K562 (cell line): Measurements from ENCODE around the gene DNAJC11. TPM values are rescaled to one million over a fixed set of nuclear protein-coding genes. Genes with fewer than 3 reads are reported as not detected.

Source experiments
- ASH1L ChIP-seq: fragments of 450-650 bp; IDR thresholded peaks from 2 replicates; pipeline ENCODE4 v1.6.1; 2018; ENCODE audit warnings: borderline replicate concordance, mild to moderate bottlenecking, low read depth; ENCODE audit not compliant: partially characterized antibody
- KAT7 ChIP-seq: sonication (generic); formaldehyde crosslinking; IDR thresholded peaks from 2 replicates; pipeline ENCODE4 v1.8.0; 2022; ENCODE audit warnings: missing genetic modification reagents, mild to moderate bottlenecking, borderline replicate concordance
- KDM5B ChIP-seq: fragments of 200-600 bp; sonication (generic); IDR thresholded peaks from 2 replicates; pipeline ENCODE4 v1.6.1; 2012; ENCODE audit warnings: low read depth, mild to moderate bottlenecking, moderate library complexity, low read length, control low read depth, inconsistent platforms; ENCODE audit not compliant: insufficient replicate concordance
- MTF1 ChIP-seq: fragments of 250-450 bp; sonication (Bioruptor Pico); IDR thresholded peaks from 2 replicates; pipeline ENCODE4 v1.9.0; 2021; ENCODE audit warnings: moderate library complexity, mild to moderate bottlenecking, inconsistent platforms, borderline replicate concordance
- MYC ChIP-seq, 2 experiments: fragments of 250-450 bp in 1 of 2; sonication (Bioruptor Pico) in 1 of 2; IDR thresholded peaks; 2 replicates each; pipeline versions ENCODE4 v1.5.1 to v1.6.1; 2012 to 2021; ENCODE audit warnings: low read depth in 2 of 2, borderline replicate concordance in 1 of 2, improper control_type of control experiment in 1 of 2, low read length in 1 of 2, mild to moderate bottlenecking in 1 of 2, moderate library complexity in 1 of 2
- NCOA1 ChIP-seq: fragments of 450-650 bp; IDR thresholded peaks from 2 replicates; pipeline ENCODE4 v1.6.1; 2016; ENCODE audit warnings: low read depth
- PHF8 ChIP-seq: fragments of 200-600 bp; sonication (generic); IDR thresholded peaks from 2 replicates; pipeline ENCODE4 v1.6.1; 2012; ENCODE audit warnings: mixed run types, mild to moderate bottlenecking, inconsistent platforms, low read length, moderate library complexity, borderline replicate concordance
- TCF3 ChIP-seq: sonication (generic); formaldehyde crosslinking; IDR thresholded peaks from 2 replicates; pipeline ENCODE4 v1.4.0; 2020; ENCODE audit warnings: mild to moderate bottlenecking, missing genetic modification reagents
- TRIM24 ChIP-seq, 2 experiments: fragments of 450-650 bp; IDR thresholded peaks; 2 replicates each; pipeline ENCODE4 v1.6.1; 2016
- ZBTB1 ChIP-seq: sonication (generic); formaldehyde crosslinking; IDR thresholded peaks from 2 replicates; pipeline ENCODE4 v1.8.1; 2023; ENCODE audit warnings: missing genetic modification reagents, low read depth, mild to moderate bottlenecking, borderline replicate concordance
- ZNF23 ChIP-seq: fragments of 250-450 bp; sonication (Bioruptor Pico); IDR thresholded peaks from 2 replicates; pipeline ENCODE4 v1.4.0; 2020; ENCODE audit warnings: mild to moderate bottlenecking
- polyA plus RNA-seq, 8 experiments: library from polyadenylated mRNA; depleted of rRNA in 4 of 8; stranded (reverse) in 5 of 8; unstranded in 3 of 8; fragments of >200 nt; fragmentation: Nextera tagmentation in 2 of 8; fragmentation: Illumina TruSeq in 1 of 8; extraction: Ambion mirVana in 2 of 8; extraction: Trizol in 1 of 8; gene quantifications; 2 replicates each; pipeline versions ENCODE4 v1.2.1 to v1.2.3, GENCODE V29; 2011 to 2014; ENCODE audit warnings: inconsistent platforms in 1 of 8, missing spikeins in 1 of 8
- total RNA-seq, 7 experiments: library from RNA; depleted of rRNA in 6 of 7; stranded (reverse); fragments of >200 nt in 6 of 7; fragmentation: Illumina TruSeq in 2 of 7; extraction: Trizol in 2 of 7; gene quantifications; 2 replicates each; pipeline versions ENCODE4 v1.2.1 to v1.2.3, GENCODE V29; 2011 to 2021; ENCODE audit warnings: low replicate concordance in 1 of 7
- TF ChIP-seq, protein P1 (sequence below): sonication (generic); formaldehyde crosslinking; IDR thresholded peaks from 2 replicates; pipeline ENCODE4 v1.8.0; 2022; ENCODE audit warnings: mild to moderate bottlenecking, missing genetic modification reagents
- TF ChIP-seq, protein P2 (sequence below), 2 experiments: fragments of 450-650 bp; formaldehyde crosslinking in 1 of 2; IDR thresholded peaks; 2 replicates each; pipeline versions ENCODE4 v1.4.0 to v1.6.1; 2014 to 2020; ENCODE audit warnings: mild to moderate bottlenecking in 2 of 2, borderline replicate concordance in 1 of 2, low read depth in 1 of 2
- TF ChIP-seq, protein P3 (sequence below): fragments of 250-450 bp; sonication (Bioruptor Pico); IDR thresholded peaks from 2 replicates; pipeline ENCODE4 v1.4.0; 2020; ENCODE audit warnings: borderline replicate concordance

DNAJC11 gene
- total and polyA plus RNA-seq, 9 of the 15 experiments (the other 6 are each of a cell fraction or from before 2014, with no cell fraction given), result 14.1 to 123 (median 76.6) TPM

DNA sequence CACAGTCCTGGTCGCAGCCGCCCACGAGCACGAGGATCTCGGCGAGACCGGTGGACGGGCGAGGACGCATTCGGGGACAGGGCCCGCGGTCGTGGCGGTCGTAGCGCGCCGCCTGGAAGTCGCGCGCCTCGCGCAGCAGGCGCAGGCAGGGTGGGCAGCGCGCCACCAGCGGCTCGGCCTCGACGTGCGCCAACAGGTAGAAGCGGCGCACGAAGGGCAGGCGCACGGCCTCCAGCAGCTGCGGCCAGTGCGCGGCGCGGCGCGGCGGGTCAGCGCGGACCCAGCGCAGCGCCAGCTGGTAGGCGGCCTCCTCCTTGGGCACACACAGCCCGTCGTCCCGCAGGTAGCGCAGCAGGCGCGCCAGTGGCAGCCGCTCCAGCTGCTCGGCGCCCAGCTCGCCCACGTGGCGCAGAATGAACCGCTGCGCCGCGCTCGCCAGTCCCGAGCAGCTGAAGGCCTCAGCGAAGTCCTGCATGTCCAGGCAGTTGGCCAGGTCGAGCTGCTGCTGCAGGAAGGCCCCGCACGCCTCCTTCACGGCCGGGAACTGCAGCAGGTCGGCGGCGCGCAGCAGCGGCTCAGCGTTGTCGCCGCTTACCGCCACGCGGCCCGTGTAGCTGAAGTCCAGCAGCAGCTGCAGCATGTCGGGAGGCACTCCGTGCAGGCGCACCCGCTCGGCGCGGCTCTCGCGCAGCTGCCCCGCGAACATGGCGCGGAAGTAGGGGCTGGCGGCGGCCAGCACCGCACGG lies 99.5 kb downstream of the DNAJC11 start (continued):
- TF ChIP-seq MTF1 (CRISPR knock-in tag), result no peak
- TF ChIP-seq, protein P1, sequence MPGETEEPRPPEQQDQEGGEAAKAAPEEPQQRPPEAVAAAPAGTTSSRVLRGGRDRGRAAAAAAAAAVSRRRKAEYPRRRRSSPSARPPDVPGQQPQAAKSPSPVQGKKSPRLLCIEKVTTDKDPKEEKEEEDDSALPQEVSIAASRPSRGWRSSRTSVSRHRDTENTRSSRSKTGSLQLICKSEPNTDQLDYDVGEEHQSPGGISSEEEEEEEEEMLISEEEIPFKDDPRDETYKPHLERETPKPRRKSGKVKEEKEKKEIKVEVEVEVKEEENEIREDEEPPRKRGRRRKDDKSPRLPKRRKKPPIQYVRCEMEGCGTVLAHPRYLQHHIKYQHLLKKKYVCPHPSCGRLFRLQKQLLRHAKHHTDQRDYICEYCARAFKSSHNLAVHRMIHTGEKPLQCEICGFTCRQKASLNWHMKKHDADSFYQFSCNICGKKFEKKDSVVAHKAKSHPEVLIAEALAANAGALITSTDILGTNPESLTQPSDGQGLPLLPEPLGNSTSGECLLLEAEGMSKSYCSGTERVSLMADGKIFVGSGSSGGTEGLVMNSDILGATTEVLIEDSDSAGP (CRISPR knock-in tag), result peak; percentile 45; the same call in 1 of the 2 replicates
- peak; percentile 41; the same call in 1 of the 2 replicates for TF ChIP-seq PHF8
- TF ChIP-seq TRIM24 (IDR thresholded peaks at IDR 0.05), result no peak
- no peak for TF ChIP-seq ZNF23 (CRISPR knock-in tag)
- TF ChIP-seq, protein P2, sequence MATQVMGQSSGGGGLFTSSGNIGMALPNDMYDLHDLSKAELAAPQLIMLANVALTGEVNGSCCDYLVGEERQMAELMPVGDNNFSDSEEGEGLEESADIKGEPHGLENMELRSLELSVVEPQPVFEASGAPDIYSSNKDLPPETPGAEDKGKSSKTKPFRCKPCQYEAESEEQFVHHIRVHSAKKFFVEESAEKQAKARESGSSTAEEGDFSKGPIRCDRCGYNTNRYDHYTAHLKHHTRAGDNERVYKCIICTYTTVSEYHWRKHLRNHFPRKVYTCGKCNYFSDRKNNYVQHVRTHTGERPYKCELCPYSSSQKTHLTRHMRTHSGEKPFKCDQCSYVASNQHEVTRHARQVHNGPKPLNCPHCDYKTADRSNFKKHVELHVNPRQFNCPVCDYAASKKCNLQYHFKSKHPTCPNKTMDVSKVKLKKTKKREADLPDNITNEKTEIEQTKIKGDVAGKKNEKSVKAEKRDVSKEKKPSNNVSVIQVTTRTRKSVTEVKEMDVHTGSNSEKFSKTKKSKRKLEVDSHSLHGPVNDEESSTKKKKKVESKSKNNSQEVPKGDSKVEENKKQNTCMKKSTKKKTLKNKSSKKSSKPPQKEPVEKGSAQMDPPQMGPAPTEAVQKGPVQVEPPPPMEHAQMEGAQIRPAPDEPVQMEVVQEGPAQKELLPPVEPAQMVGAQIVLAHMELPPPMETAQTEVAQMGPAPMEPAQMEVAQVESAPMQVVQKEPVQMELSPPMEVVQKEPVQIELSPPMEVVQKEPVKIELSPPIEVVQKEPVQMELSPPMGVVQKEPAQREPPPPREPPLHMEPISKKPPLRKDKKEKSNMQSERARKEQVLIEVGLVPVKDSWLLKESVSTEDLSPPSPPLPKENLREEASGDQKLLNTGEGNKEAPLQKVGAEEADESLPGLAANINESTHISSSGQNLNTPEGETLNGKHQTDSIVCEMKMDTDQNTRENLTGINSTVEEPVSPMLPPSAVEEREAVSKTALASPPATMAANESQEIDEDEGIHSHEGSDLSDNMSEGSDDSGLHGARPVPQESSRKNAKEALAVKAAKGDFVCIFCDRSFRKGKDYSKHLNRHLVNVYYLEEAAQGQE (IDR thresholded peaks at IDR 0.05; ENCODE audit: borderline replicate concordance), result no peak; the same call in 1 of the 2 replicates
- TF ChIP-seq, protein P2 (CRISPR knock-in tag; IDR thresholded peaks at IDR 0.05; ENCODE audit: low read depth), result 0 out of 2 replicates have a peak, but pooled peaks have one; percentile 40
- no peak for TF ChIP-seq NCOA1
- no peak for TF ChIP-seq ASH1L
- no peak for TF ChIP-seq KDM5B
- TF ChIP-seq MYC (IDR thresholded peaks at IDR 0.05; ENCODE audit: low read depth, low read length), result no peak; the same call in 1 of the 2 replicates
- peak; percentile 78; the same call in 1 of the 2 replicates for TF ChIP-seq MYC (CRISPR knock-in tag; IDR thresholded peaks at IDR 0.05; ENCODE audit: borderline replicate concordance, low read depth)
- no peak; the same call in 1 of the 2 replicates for TF ChIP-seq KAT7 (CRISPR knock-in tag)
- peak; percentile 75; the same call in 1 of the 2 replicates for TF ChIP-seq ZBTB1 (CRISPR knock-in tag)
- TF ChIP-seq, protein P3, sequence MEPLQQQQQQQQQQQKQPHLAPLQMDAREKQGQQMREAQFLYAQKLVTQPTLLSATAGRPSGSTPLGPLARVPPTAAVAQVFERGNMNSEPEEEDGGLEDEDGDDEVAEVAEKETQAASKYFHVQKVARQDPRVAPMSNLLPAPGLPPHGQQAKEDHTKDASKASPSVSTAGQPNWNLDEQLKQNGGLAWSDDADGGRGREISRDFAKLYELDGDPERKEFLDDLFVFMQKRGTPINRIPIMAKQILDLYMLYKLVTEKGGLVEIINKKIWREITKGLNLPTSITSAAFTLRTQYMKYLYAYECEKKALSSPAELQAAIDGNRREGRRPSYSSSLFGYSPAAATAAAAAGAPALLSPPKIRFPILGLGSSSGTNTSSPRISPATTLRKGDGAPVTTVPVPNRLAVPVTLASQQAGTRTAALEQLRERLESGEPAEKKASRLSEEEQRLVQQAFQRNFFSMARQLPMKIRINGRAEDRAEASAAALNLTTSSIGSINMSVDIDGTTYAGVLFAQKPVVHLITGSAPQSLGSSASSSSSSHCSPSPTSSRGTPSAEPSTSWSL (CRISPR knock-in tag), result 0 out of 2 replicates have a peak, but pooled peaks have one; percentile 26
- peak; percentile 2; the same call in 1 of the 2 replicates for TF ChIP-seq TCF3 (CRISPR knock-in tag)
